DOHH2 (cell line): ENCODE measurements around the gene HEATR5A.

ENCODE experiments used
- H3F3A ChIP-seq: fragments of 200-600 bp; sonication (generic), shearing (Covaris generic); 2 replicates; pipeline ENCODE4 v1.6.0; 2016; ENCODE audit warnings: antibody characterized with exemption, mild to moderate bottlenecking; ENCODE audit not compliant: control insufficient read depth, insufficient read depth
- H3K27ac ChIP-seq: fragments of 200-600 bp; sonication (generic); 2 replicates; pipeline ENCODE4 v1.5.1; 2014; ENCODE audit warnings: low read depth, mild to moderate bottlenecking, low read length, moderate library complexity
- H3K27me3 ChIP-seq: fragments of 200-600 bp; sonication (generic); 2 replicates; pipeline ENCODE4 v1.6.1; 2014; ENCODE audit warnings: mild to moderate bottlenecking, low read length, mixed read lengths; ENCODE audit not compliant: control insufficient read depth
- H3K36me3 ChIP-seq: fragments of 200-600 bp; sonication (generic); 2 replicates; pipeline ENCODE4 v1.6.1; 2014; ENCODE audit warnings: mild to moderate bottlenecking, low read length, moderate library complexity, mixed read lengths; ENCODE audit not compliant: control insufficient read depth
- H3K4me1 ChIP-seq: fragments of 200-600 bp; sonication (generic); 2 replicates; pipeline ENCODE4 v1.6.1; 2014; ENCODE audit warnings: mild to moderate bottlenecking, low read length, mixed read lengths; ENCODE audit not compliant: control insufficient read depth
- H3K4me2 ChIP-seq: fragments of 200-600 bp; sonication (generic); 2 replicates; pipeline ENCODE4 v1.6.0; 2014; ENCODE audit warnings: mild to moderate bottlenecking, low read length, moderate library complexity
- H3K4me3 ChIP-seq: fragments of 200-600 bp; sonication (generic); 2 replicates; pipeline ENCODE4 v1.5.1; 2014; ENCODE audit warnings: mild to moderate bottlenecking, low read length, mixed read lengths
- H3K79me2 ChIP-seq: fragments of 200-600 bp; sonication (generic); 2 replicates; pipeline ENCODE4 v1.6.1; 2014; ENCODE audit warnings: mild to moderate bottlenecking, low read length, mixed read lengths; ENCODE audit not compliant: control insufficient read depth
- H3K9me2 ChIP-seq: fragments of 200-600 bp; sonication (generic); replicated peaks from 2 replicates; pipeline ENCODE4 v1.6.1; 2014; ENCODE audit warnings: mild to moderate bottlenecking, low read length, mixed read lengths; ENCODE audit not compliant: control insufficient read depth
- H3K9me3 ChIP-seq: fragments of 200-600 bp; sonication (generic); 2 replicates; pipeline ENCODE4 v1.6.1; 2014; ENCODE audit warnings: antibody characterized with exemption, low read length, mixed read lengths; ENCODE audit not compliant: control insufficient read depth, insufficient read depth
- H4K20me1 ChIP-seq: fragments of 200-600 bp; sonication (generic); 2 replicates; pipeline ENCODE4 v1.6.0; 2014; ENCODE audit warnings: low read depth, mild to moderate bottlenecking, antibody characterized with exemption, low read length, moderate library complexity; ENCODE audit not compliant: control insufficient read depth, insufficient read depth
- EZH2phosphoT487 ChIP-seq: fragments of 200-600 bp; sonication (generic); IDR thresholded peaks from 2 replicates; pipeline ENCODE4 v1.6.1; 2017; ENCODE audit warnings: borderline replicate concordance, mild to moderate bottlenecking, antibody characterized with exemption, low read length, moderate library complexity, mixed read lengths
- TF ChIP-seq, protein P1 (sequence below): fragments of 200-600 bp; sonication (generic); IDR thresholded peaks from one replicate; pipeline ENCODE4 v1.5.1; 2014; ENCODE audit warnings: antibody characterized with exemption, mild to moderate bottlenecking, low read depth, low read length; ENCODE audit not compliant: poor library complexity, severe bottlenecking

The HEATR5A gene

GRCh38 chr14:31271648-31272047 is 148.7 kb downstream of the HEATR5A start:
- Histone ChIP-seq H3K4me2 (no peak overlapping the region), H4K20me1 (no peaks in the 10 kb centered on the region), H3K9me3 (peaks cover 19% of the 10 kb centered on the region), H3K27me3 (no peaks in the 10 kb centered on the region), H3K4me1 (peaks cover 5% of the 10 kb centered on the region; the same call in 1 of the 2 replicates), H3K27ac (no peak overlapping the region), H3K4me3 (no peak overlapping the region), H3K9me2 (no peaks in the 10 kb centered on the region), H3K79me2 (no peaks in the 10 kb centered on the region), H3K36me3 (no peaks in the 10 kb centered on the region), H3F3A (no peaks in the 10 kb centered on the region)
- TF ChIP-seq, protein P1, sequence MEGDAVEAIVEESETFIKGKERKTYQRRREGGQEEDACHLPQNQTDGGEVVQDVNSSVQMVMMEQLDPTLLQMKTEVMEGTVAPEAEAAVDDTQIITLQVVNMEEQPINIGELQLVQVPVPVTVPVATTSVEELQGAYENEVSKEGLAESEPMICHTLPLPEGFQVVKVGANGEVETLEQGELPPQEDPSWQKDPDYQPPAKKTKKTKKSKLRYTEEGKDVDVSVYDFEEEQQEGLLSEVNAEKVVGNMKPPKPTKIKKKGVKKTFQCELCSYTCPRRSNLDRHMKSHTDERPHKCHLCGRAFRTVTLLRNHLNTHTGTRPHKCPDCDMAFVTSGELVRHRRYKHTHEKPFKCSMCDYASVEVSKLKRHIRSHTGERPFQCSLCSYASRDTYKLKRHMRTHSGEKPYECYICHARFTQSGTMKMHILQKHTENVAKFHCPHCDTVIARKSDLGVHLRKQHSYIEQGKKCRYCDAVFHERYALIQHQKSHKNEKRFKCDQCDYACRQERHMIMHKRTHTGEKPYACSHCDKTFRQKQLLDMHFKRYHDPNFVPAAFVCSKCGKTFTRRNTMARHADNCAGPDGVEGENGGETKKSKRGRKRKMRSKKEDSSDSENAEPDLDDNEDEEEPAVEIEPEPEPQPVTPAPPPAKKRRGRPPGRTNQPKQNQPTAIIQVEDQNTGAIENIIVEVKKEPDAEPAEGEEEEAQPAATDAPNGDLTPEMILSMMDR: no peak
- TF ChIP-seq EZH2phosphoT487: no peak

DNA sequence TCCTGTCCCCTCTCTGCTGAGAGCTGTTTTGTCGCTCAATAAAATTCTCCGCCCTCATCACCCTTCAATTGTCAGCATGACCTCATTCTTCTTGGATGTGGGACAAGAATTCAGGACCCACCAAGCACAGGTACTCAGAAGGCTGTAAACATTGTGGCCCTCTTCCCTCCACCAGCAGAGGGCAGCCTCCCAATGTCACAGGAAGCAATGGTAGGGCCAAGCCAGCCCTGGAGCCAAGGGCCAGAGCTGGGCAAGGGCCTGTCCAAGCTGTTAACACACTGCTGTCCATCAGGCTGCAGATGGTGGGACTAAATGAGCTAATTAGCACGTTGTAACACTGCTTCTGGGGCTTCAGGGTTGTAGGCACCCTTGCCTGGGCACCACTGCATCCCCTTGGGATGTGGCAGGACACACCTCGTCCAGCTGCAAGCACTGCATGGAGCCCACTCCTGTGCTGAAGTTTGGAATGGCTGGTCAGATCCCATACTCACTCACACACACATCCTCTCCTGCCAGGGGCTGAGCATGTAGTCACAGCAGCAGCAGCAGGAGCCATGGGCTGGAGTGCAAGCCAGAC is 150.1 kb downstream of the HEATR5A start:
- TF ChIP-seq, protein P1: peak; percentile 52
- no peak for TF ChIP-seq EZH2phosphoT487
- Histone ChIP-seq H3K4me3 (no peak overlapping the region), H3K27ac (no peak overlapping the region), H3K9me2 (no peaks in the 10 kb centered on the region), H3K4me1 (peaks cover 5% of the 10 kb centered on the region; the same call in 1 of the 2 replicates), H3K79me2 (no peaks in the 10 kb centered on the region), H3F3A (no peaks in the 10 kb centered on the region), H3K9me3 (peaks cover 19% of the 10 kb centered on the region), H4K20me1 (no peaks in the 10 kb centered on the region), H3K36me3 (no peaks in the 10 kb centered on the region), H3K4me2 (no peak overlapping the region), H3K27me3 (no peaks in the 10 kb centered on the region)

GRCh38 chr14:31269634-31270195 is 150.6 kb downstream of the HEATR5A start:
- no peaks in the 10 kb centered on the region for H3F3A ChIP-seq
- no peaks in the 10 kb centered on the region for H3K9me2 ChIP-seq
- H3K9me3 ChIP-seq: peaks cover 19% of the 10 kb centered on the region
- H3K4me2 ChIP-seq: no peak overlapping the region
- no peaks in the 10 kb centered on the region for H3K27me3 ChIP-seq
- H3K79me2 ChIP-seq: no peaks in the 10 kb centered on the region
- no peak overlapping the region for H3K27ac ChIP-seq
- H3K36me3 ChIP-seq: no peaks in the 10 kb centered on the region
- peaks cover 5% of the 10 kb centered on the region; the same call in 1 of the 2 replicates for H3K4me1 ChIP-seq
- no peaks in the 10 kb centered on the region for H4K20me1 ChIP-seq
- no peak for TF ChIP-seq EZH2phosphoT487
- TF ChIP-seq, protein P1: no peak
- no peak overlapping the region for H3K4me3 ChIP-seq
